K562 (cell line): ENCODE results near the gene IL2RG. TPM values are rescaled to one million over a fixed set of nuclear protein-coding genes. Genes with fewer than 3 reads are reported as not detected.

Experiments used
- ATAC-seq: fragments of 200-7000 bp; cut with Tn5 transposase; 3 replicates; pipeline ENCODE4 v1.9.1; 2020; ENCODE audit warnings: moderate library complexity
- BruUV-seq: library from RNA; stranded (reverse); fragments of 400-500 nt; replicated peaks from 2 replicates; lab custom pipeline; 2021; lab: Mats Ljungman, UMichigan
- CTCF ChIA-PET: fragments of 300-600 bp; formaldehyde crosslinking; extraction: SDS; loops from one replicate; lab custom pipeline; 2021; ENCODE audit warnings: low intra/inter-chr PET ratio; lab: Yijun Ruan, JAX
- POLR2A ChIA-PET: fragments of 300-600, 350-650 bp; sonication (Branson Sonifier 250); formaldehyde crosslinking; extraction: SDS; loops from one replicate; lab custom pipeline; 2021; ENCODE audit warnings: antibody characterized with exemption, inconsistent platforms; lab: Yijun Ruan, JAX
- DNase-seq, 4 experiments: peaks; one replicate each; pipeline versions ENCODE4 v3.0.0 to v3.0.0-alpha.2; 2011 to 2018; ENCODE audit warnings: low spot score in 3 of 4, mixed read lengths in 3 of 4; ENCODE audit errors: extremely low read depth in 1 of 4
- FAIRE-seq: peaks from 2 replicates; lab custom pipeline; 2011; peaks lifted over from hg19 to GRCh38; lab: Jason Lieb, UNC
- H2AFZ ChIP-seq: 2 replicates; pipeline ENCODE4 v1.6.0; 2011; ENCODE audit warnings: low read depth, low read length, control low read depth, inconsistent platforms
- H3K27ac ChIP-seq: fragments of 200-600 bp; 3 replicates; pipeline ENCODE4 v1.8.0; 2011; ENCODE audit warnings: low read depth, mild to moderate bottlenecking, control low read depth, inconsistent platforms, low read length, moderate library complexity, mixed read lengths; ENCODE audit errors: extremely low read depth
- H3K27me3 ChIP-seq, 2 experiments: fragments of 300-600 bp in 1 of 2; 2 replicates in 1 of 2; 3 replicates in 1 of 2; pipeline versions ENCODE4 v1.6.0 to v1.8.0; 2011; ENCODE audit warnings: inconsistent platforms in 2 of 2, low read length in 2 of 2, mild to moderate bottlenecking in 1 of 2, mixed read lengths in 1 of 2, moderate library complexity in 1 of 2; ENCODE audit not compliant: control insufficient read depth in 2 of 2, insufficient read depth in 2 of 2
- H3K36me3 ChIP-seq: fragments of 300-600 bp; 3 replicates; pipeline ENCODE4 v1.8.0; 2011; ENCODE audit warnings: mild to moderate bottlenecking, low read length, inconsistent platforms; ENCODE audit not compliant: control insufficient read depth, insufficient read depth
- H3K4me1 ChIP-seq, 2 experiments: fragments of 200-600 bp in 1 of 2; replicated peaks in 1 of 2; 2 replicates in 1 of 2; 3 replicates in 1 of 2; pipeline versions ENCODE4 v1.5.1 to v1.8.0; 2011; ENCODE audit warnings: inconsistent platforms in 2 of 2, low read length in 2 of 2, mild to moderate bottlenecking in 1 of 2, mixed read lengths in 1 of 2, moderate library complexity in 1 of 2; ENCODE audit not compliant: control insufficient read depth in 2 of 2, insufficient read depth in 2 of 2
- H3K4me2 ChIP-seq: 2 replicates; pipeline ENCODE4 v1.6.1; 2011; ENCODE audit warnings: low read length, control low read depth, inconsistent platforms, mixed read lengths; ENCODE audit not compliant: insufficient read depth
- H3K4me3 ChIP-seq: fragments of 200-600 bp; sonication (generic), shearing (Covaris generic); 2 replicates; pipeline ENCODE4 v1.5.1; 2016; ENCODE audit warnings: control low read depth, inconsistent platforms
- H3K79me2 ChIP-seq: fragments of 200-600 bp; 3 replicates; pipeline ENCODE4 v1.8.0; 2011; ENCODE audit warnings: low read length, inconsistent platforms; ENCODE audit not compliant: control insufficient read depth, insufficient read depth
- H3K9ac ChIP-seq, 2 experiments: 2 replicates each; pipeline versions ENCODE4 v1.6.0 to v1.6.1; 2011; ENCODE audit warnings: low read depth in 2 of 2, low read length in 2 of 2, control low read depth in 1 of 2, inconsistent platforms in 1 of 2, mild to moderate bottlenecking in 1 of 2, mixed read lengths in 1 of 2; ENCODE audit not compliant: insufficient read depth in 1 of 2
- H3K9me1 ChIP-seq: one replicate; pipeline ENCODE4 v1.6.0; 2011; ENCODE audit warnings: inconsistent platforms, mild to moderate bottlenecking, low read length, moderate library complexity; ENCODE audit not compliant: control insufficient read depth, insufficient read depth
- H3K9me3 ChIP-seq: replicated peaks from 2 replicates; pipeline ENCODE4 v1.5.1; 2011; ENCODE audit warnings: low read depth, low read length, inconsistent platforms; ENCODE audit not compliant: control insufficient read depth, insufficient read depth
- H4K20me1 ChIP-seq: replicated peaks from 2 replicates; pipeline ENCODE4 v1.6.1; 2011; ENCODE audit warnings: low read length, inconsistent platforms, mixed read lengths; ENCODE audit not compliant: control insufficient read depth, insufficient read depth
- BCL6 ChIP-seq: fragments of 250-450 bp; sonication (Bioruptor Pico); IDR thresholded peaks from 2 replicates; pipeline ENCODE4 v1.4.0; 2020
- CBFA2T3 ChIP-seq: fragments of 450-650 bp; IDR thresholded peaks from 2 replicates; pipeline ENCODE4 v1.6.1; 2017
- CCAR2 ChIP-seq: fragments of 200-400 bp; formaldehyde crosslinking; IDR thresholded peaks from 2 replicates; pipeline ENCODE4 v1.6.1; 2017; ENCODE audit warnings: mild to moderate bottlenecking, low read depth, low read length
- HOXB6 ChIP-seq: fragments of 250-450 bp; sonication (Bioruptor Pico); IDR thresholded peaks from 2 replicates; pipeline ENCODE4 v1.5.1; 2022; ENCODE audit warnings: mild to moderate bottlenecking, borderline replicate concordance
- ILF3 ChIP-seq: fragments of 450-650 bp; IDR thresholded peaks from 2 replicates; pipeline ENCODE4 v1.6.1; 2018; ENCODE audit warnings: antibody characterized with exemption, mild to moderate bottlenecking, moderate library complexity, borderline replicate concordance
- KAT2B ChIP-seq: IDR thresholded peaks from one replicate; pipeline ENCODE4 v1.6.1; 2012; ENCODE audit warnings: low read depth, mild to moderate bottlenecking, control low read depth, inconsistent platforms, low read length, moderate library complexity
- POLR2H ChIP-seq: IDR thresholded peaks from 2 replicates; pipeline ENCODE4 v1.6.1; 2016; ENCODE audit warnings: missing genetic modification characterization, low read depth, mild to moderate bottlenecking, control low read depth, missing compliant biosample characterization, moderate library complexity
- SPI1 ChIP-seq: IDR thresholded peaks from 2 replicates; pipeline ENCODE4 v1.6.1; 2011; ENCODE audit warnings: low read depth, low read length, control low read depth, borderline replicate concordance
- TCF7 ChIP-seq: sonication (generic); IDR thresholded peaks from 2 replicates; pipeline ENCODE4 v1.6.1; 2016; ENCODE audit warnings: antibody characterized with exemption, borderline replicate concordance
- WGBS: fragments of 100-300 bp; shearing (Covaris generic); methylation state at CpG from one replicate; pipeline ENCODE4 v1.1.6; 2016; ENCODE audit warnings: low coverage, mixed read lengths; ENCODE audit not compliant: insufficient coverage; ENCODE audit errors: missing lambda C conversion rate; 5-methylcytosine and 5-hydroxymethylcytosine counted together
- in situ Hi-C: fragments of 300-500 bp; cut with MboI; formaldehyde crosslinking; loops from 4 replicates; pipeline ENCODE4 v1.15.0; 2018; ENCODE audit warnings: inconsistent platforms, mixed read lengths
- intact Hi-C: fragments of 100-400 bp; cut with micrococcal nuclease; formaldehyde crosslinking; loops from 2 replicates; pipeline ENCODE4 v1.14.2; 2022
- polyA plus RNA-seq, 8 experiments: library from polyadenylated mRNA; depleted of rRNA in 4 of 8; stranded (reverse) in 5 of 8; unstranded in 3 of 8; fragments of >200 nt; fragmentation: Nextera tagmentation in 2 of 8; fragmentation: Illumina TruSeq in 1 of 8; extraction: Ambion mirVana in 2 of 8; extraction: Trizol in 1 of 8; gene quantifications; 2 replicates each; pipeline versions ENCODE4 v1.2.1 to v1.2.3, GENCODE V29; 2011 to 2014; ENCODE audit warnings: inconsistent platforms in 1 of 8, missing spikeins in 1 of 8
- total RNA-seq, 7 experiments: library from RNA; depleted of rRNA in 6 of 7; stranded (reverse); fragments of >200 nt in 6 of 7; fragmentation: Illumina TruSeq in 2 of 7; extraction: Trizol in 2 of 7; gene quantifications; 2 replicates each; pipeline versions ENCODE4 v1.2.1 to v1.2.3, GENCODE V29; 2011 to 2021; ENCODE audit warnings: low replicate concordance in 1 of 7
- TF ChIP-seq, protein P1 (sequence below): sonication (generic); formaldehyde crosslinking; IDR thresholded peaks from 2 replicates; pipeline ENCODE4 v1.8.1; 2023; ENCODE audit warnings: mild to moderate bottlenecking, missing genetic modification reagents
- TF ChIP-seq, protein P2 (sequence below): fragments of 250-450 bp; sonication (Bioruptor Pico); IDR thresholded peaks from 2 replicates; pipeline ENCODE4 v1.9.0; 2021; ENCODE audit warnings: mild to moderate bottlenecking
- TF ChIP-seq, protein P3 (sequence below): fragments of 250-450 bp; sonication (Bioruptor Pico); IDR thresholded peaks from 2 replicates; pipeline ENCODE4 v1.4.0; 2020; ENCODE audit warnings: mild to moderate bottlenecking

IL2RG gene
- total and polyA plus RNA-seq, 9 of the 15 experiments (the other 6 are each of a cell fraction or from before 2014, with no cell fraction given) = 5.5 to 55.4 (median 19.7) TPM

DNA sequence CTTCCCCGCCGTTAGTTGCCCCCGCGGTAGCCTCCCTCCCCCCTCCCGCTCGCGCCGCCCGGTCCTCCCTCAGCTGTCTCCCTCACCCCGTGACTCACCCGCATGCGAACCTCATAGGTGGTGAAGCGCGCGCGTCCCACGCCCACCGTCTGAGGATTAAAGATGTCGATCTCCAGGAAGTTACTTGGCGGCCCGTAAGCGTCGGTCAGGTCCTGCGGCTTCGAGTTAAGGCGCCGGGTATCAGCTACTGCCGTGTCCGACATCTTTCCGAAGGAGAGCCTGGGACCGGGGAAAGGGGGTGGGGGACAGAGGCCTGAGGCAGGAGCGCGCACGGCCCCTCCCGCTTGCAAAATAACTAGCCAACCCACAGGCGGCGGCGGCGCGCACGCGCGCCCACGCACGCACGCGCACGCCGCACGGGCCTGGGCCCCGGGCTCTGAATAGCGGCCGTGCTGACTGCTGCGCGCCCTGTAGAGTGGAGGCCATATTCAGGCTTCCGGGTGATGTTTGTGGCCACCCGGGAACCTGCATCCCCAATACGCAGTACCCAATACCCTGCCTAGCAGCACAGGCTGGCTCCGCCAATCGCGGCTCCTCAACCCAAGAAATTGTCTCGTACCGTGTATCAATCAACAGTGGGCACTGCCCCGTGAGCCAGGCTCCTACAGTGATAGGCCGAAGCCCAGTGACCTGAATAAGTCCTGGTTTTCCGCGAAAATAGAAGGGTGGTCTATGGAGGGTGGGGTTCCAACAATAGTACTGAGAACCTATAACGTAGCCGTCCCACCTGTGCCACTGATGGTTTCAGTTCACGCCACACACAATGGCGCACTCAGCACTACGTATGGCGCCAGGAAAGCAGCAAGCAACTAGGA lies 43.1 kb downstream of the IL2RG start, which contains the start of gene SNX12 (continued):
- TF ChIP-seq, protein P1, sequence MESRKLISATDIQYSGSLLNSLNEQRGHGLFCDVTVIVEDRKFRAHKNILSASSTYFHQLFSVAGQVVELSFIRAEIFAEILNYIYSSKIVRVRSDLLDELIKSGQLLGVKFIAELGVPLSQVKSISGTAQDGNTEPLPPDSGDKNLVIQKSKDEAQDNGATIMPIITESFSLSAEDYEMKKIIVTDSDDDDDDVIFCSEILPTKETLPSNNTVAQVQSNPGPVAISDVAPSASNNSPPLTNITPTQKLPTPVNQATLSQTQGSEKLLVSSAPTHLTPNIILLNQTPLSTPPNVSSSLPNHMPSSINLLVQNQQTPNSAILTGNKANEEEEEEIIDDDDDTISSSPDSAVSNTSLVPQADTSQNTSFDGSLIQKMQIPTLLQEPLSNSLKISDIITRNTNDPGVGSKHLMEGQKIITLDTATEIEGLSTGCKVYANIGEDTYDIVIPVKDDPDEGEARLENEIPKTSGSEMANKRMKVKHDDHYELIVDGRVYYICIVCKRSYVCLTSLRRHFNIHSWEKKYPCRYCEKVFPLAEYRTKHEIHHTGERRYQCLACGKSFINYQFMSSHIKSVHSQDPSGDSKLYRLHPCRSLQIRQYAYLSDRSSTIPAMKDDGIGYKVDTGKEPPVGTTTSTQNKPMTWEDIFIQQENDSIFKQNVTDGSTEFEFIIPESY = peak; percentile 82; the same call in 1 of the 2 replicates
- no peak for TF ChIP-seq ILF3
- TF ChIP-seq CBFA2T3 = peak; percentile 99
- 0 out of 2 replicates have a peak, but pooled peaks have one; percentile 59 for TF ChIP-seq TCF7
- peak; percentile 63; the same call in 1 of the 2 replicates for TF ChIP-seq POLR2H
- TF ChIP-seq, protein P2, sequence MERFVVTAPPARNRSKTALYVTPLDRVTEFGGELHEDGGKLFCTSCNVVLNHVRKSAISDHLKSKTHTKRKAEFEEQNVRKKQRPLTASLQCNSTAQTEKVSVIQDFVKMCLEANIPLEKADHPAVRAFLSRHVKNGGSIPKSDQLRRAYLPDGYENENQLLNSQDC (CRISPR knock-in tag) = no peak
- TF ChIP-seq, all 486 proteins: peak for 147

DNA sequence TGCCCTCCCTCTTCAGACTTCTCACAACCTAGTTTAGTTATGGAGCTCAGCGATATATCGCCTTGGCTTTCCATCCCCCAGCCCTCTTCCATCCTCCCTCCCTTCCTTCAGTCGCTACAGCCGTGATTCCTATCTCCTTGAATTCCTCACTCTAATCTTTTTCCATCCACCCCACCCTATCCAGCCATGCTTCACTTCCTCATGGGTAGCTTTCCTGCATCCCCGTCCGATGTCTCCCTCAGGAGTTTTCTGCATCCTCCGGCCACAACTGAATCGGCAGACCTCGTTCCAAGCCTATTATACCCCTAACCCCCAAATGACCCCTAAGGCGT lies 43.7 kb downstream of the IL2RG start:
- ChIA-PET POLR2A (interaction anchor here (0.9 to 1.1 kb wide), 3 partner anchors 9 to 114 kb away, joined by 3 to 4 read pairs (median 3); no protein-coding TSS in a partner anchor), CTCF (no interaction called here)
- WGBS = 3% methylated on average over 8 of the region's 10 CpGs
- Histone ChIP-seq H3K4me2 (peak overlapping the region; percentile 97), H4K20me1 (no peaks in the 10 kb centered on the region; the same call in 1 of the 2 replicates), H3K9me3 (no peaks in the 10 kb centered on the region), H3K79me2 (peaks cover 25% of the 10 kb centered on the region), H3K4me1 (peaks cover 0 to 4% of the 10 kb centered on the region in 2 experiments; a peak in 2 of 5 replicates), H3K36me3 (peaks cover 8% of the 10 kb centered on the region), H3K9me1 (no peaks in the 10 kb centered on the region), H3K9ac (peak overlapping the region; percentile 79 to 89), H2AFZ (peak overlapping the region; percentile 97), H3K27ac (peak overlapping the region; percentile 75), H3K27me3 (no peaks in the 10 kb centered on the region), H3K4me3 (peak overlapping the region; percentile 82)
- FAIRE-seq (no peak), ATAC-seq (peak; percentile 35), DNase-seq (no peak)
- intact Hi-C loops = no loop called here
- BruUV-seq = no TSS peak
- in situ Hi-C loops = no loop called here
- TF ChIP-seq, protein P3, sequence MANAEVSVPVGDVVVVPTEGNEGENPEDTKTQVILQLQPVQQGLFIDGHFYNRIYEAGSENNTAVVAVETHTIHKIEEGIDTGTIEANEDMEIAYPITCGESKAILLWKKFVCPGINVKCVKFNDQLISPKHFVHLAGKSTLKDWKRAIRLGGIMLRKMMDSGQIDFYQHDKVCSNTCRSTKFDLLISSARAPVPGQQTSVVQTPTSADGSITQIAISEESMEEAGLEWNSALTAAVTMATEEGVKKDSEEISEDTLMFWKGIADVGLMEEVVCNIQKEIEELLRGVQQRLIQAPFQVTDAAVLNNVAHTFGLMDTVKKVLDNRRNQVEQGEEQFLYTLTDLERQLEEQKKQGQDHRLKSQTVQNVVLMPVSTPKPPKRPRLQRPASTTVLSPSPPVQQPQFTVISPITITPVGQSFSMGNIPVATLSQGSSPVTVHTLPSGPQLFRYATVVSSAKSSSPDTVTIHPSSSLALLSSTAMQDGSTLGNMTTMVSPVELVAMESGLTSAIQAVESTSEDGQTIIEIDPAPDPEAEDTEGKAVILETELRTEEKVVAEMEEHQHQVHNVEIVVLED (CRISPR knock-in tag) = no peak
- TF ChIP-seq CCAR2 = no peak
- no peak for TF ChIP-seq KAT2B
- peak; percentile 67 for TF ChIP-seq SPI1
- no peak for TF ChIP-seq BCL6
- TF ChIP-seq HOXB6 (CRISPR knock-in tag) = no peak
